IMR-90 (cell line): ENCODE measurements around the gene RNF11. TPM values are rescaled to one million over a fixed set of nuclear protein-coding genes. Genes with fewer than 3 reads are reported as not detected.

ENCODE experiments used
- ATAC-seq: fragments of 200-7000 bp; cut with Tn5 transposase; 2 replicates; pipeline ENCODE4 v1.9.1; 2020; ENCODE audit warnings: low read depth, mild to moderate bottlenecking, moderate library complexity
- BruUV-seq: library from RNA; stranded (reverse); fragments of 400-500 nt; replicated peaks from 2 replicates; lab custom pipeline; 2021; lab: Mats Ljungman, UMichigan
- CTCF ChIA-PET: fragments of 300-600 bp; formaldehyde crosslinking; extraction: SDS; loops from one replicate; lab custom pipeline; 2021; ENCODE audit warnings: antibody characterized with exemption; lab: Yijun Ruan, JAX
- POLR2A ChIA-PET: fragments of 300-600 bp; sonication (Branson Sonifier 250); formaldehyde crosslinking; loops from one replicate; lab custom pipeline; 2022; ENCODE audit warnings: antibody characterized with exemption; ENCODE audit not compliant: unreplicated experiment; lab: Charles Lee
- DNase-seq: peaks from one replicate; pipeline ENCODE4 v3.0.0; 2013
- H2AFZ ChIP-seq: replicated peaks from 2 replicates; pipeline ENCODE3; 2013; ENCODE audit warnings: low read length, mild to moderate bottlenecking; ENCODE audit not compliant: poor library complexity
- H2AK5ac ChIP-seq: 2 replicates; pipeline ENCODE4 v1.6.1; 2013; ENCODE audit warnings: low read depth, low read length, inconsistent platforms
- H2AK9ac ChIP-seq: replicated peaks from 2 replicates; pipeline ENCODE3; 2013; ENCODE audit warnings: mild to moderate bottlenecking, low read depth, low read length, moderate library complexity; ENCODE audit not compliant: poor library complexity
- H2BK120ac ChIP-seq: 2 replicates; pipeline ENCODE4 v1.6.1; 2013; ENCODE audit warnings: low read depth, low read length, inconsistent platforms
- H2BK15ac ChIP-seq: 3 replicates; pipeline ENCODE4 v1.6.1; 2013; ENCODE audit warnings: low read depth, low read length, inconsistent platforms
- H2BK20ac ChIP-seq: 2 replicates; pipeline ENCODE4 v1.6.1; 2013; ENCODE audit warnings: low read depth, mild to moderate bottlenecking, inconsistent platforms, low read length, moderate library complexity
- H2BK5ac ChIP-seq: 2 replicates; pipeline ENCODE4 v1.6.1; 2013; ENCODE audit warnings: mild to moderate bottlenecking, low read depth, low read length, inconsistent platforms; ENCODE audit not compliant: poor library complexity, severe bottlenecking
- H3K14ac ChIP-seq: replicated peaks from 2 replicates; pipeline ENCODE4 v1.6.1; 2013; ENCODE audit warnings: low read depth, low read length, inconsistent platforms
- H3K18ac ChIP-seq: 2 replicates; pipeline ENCODE4 v1.6.1; 2013; ENCODE audit warnings: low read depth, low read length, control low read depth
- H3K23ac ChIP-seq: 2 replicates; pipeline ENCODE4 v1.6.1; 2013; ENCODE audit warnings: low read depth, low read length, inconsistent platforms
- H3K27ac ChIP-seq: 2 replicates; pipeline ENCODE4 v1.5.1; 2013; ENCODE audit warnings: mild to moderate bottlenecking, control low read depth, low read length; ENCODE audit not compliant: insufficient read depth
- H3K27me3 ChIP-seq: 2 replicates; pipeline ENCODE4 v1.6.1; 2013; ENCODE audit warnings: low read length; ENCODE audit not compliant: control insufficient read depth, insufficient read depth
- H3K36me3 ChIP-seq: 2 replicates; pipeline ENCODE4 v1.6.1; 2013; ENCODE audit warnings: low read length, mixed read lengths; ENCODE audit not compliant: control insufficient read depth, insufficient read depth
- H3K4ac ChIP-seq: 2 replicates; pipeline ENCODE4 v1.6.1; 2013; ENCODE audit warnings: low read depth, low read length, inconsistent platforms
- H3K4me1 ChIP-seq: 2 replicates; pipeline ENCODE4 v1.6.1; 2013; ENCODE audit warnings: low read length, mixed read lengths; ENCODE audit not compliant: control insufficient read depth, insufficient read depth
- H3K4me2 ChIP-seq: 2 replicates; pipeline ENCODE4 v1.6.1; 2013; ENCODE audit warnings: low read depth, mild to moderate bottlenecking, control low read depth, low read length, moderate library complexity
- H3K4me3 ChIP-seq: 2 replicates; pipeline ENCODE4 v1.5.1; 2013; ENCODE audit warnings: low read depth, mild to moderate bottlenecking, control low read depth, low read length, moderate library complexity; ENCODE audit not compliant: insufficient read depth
- H3K56ac ChIP-seq: 2 replicates; pipeline ENCODE4 v1.6.1; 2013; ENCODE audit warnings: low read length, inconsistent platforms; ENCODE audit not compliant: insufficient read depth; ENCODE audit errors: extremely low read depth
- H3K79me1 ChIP-seq, 2 experiments: 2 replicates each; pipeline ENCODE4 v1.6.1; 2013; ENCODE audit warnings: low read length in 2 of 2, inconsistent platforms in 1 of 2, low read depth in 1 of 2
- H3K9ac ChIP-seq: 2 replicates; pipeline ENCODE4 v1.6.1; 2013; ENCODE audit warnings: low read depth, low read length, control low read depth
- H3K9me1 ChIP-seq: 2 replicates; pipeline ENCODE4 v1.6.1; 2013; ENCODE audit warnings: low read length, inconsistent platforms; ENCODE audit not compliant: insufficient read depth
- H3K9me3 ChIP-seq: 2 replicates; pipeline ENCODE4 v1.6.1; 2013; ENCODE audit warnings: low read length; ENCODE audit not compliant: control insufficient read depth, insufficient read depth
- H4K20me1 ChIP-seq: 2 replicates; pipeline ENCODE4 v1.6.1; 2013; ENCODE audit warnings: low read length, inconsistent platforms; ENCODE audit not compliant: insufficient read depth
- H4K5ac ChIP-seq: 2 replicates; pipeline ENCODE4 v1.6.1; 2013; ENCODE audit warnings: mild to moderate bottlenecking, low read depth, low read length, control low read depth
- H4K8ac ChIP-seq, 2 experiments: 2 replicates each; pipeline ENCODE4 v1.6.1; 2013; ENCODE audit warnings: low read depth in 2 of 2, low read length in 2 of 2, control low read depth in 1 of 2, inconsistent platforms in 1 of 2
- H4K91ac ChIP-seq: 2 replicates; pipeline ENCODE4 v1.6.1; 2013; ENCODE audit warnings: low read depth, low read length, inconsistent platforms; ENCODE audit not compliant: insufficient read depth
- BHLHE40 ChIP-seq: fragments of 150-350 bp; IDR thresholded peaks from 2 replicates; pipeline ENCODE4 v1.6.1; 2016; ENCODE audit warnings: mild to moderate bottlenecking, low read depth, low read length
- CEBPB ChIP-seq: IDR thresholded peaks from 2 replicates; pipeline ENCODE4 v1.6.1; 2012; ENCODE audit warnings: low read depth, low read length, improper control_type of control experiment
- CHD1 ChIP-seq: IDR thresholded peaks from 2 replicates; pipeline ENCODE4 v1.6.1; 2012; ENCODE audit warnings: low read depth, low read length, improper control_type of control experiment
- FOS ChIP-seq: fragments of 150-350 bp; IDR thresholded peaks from 2 replicates; pipeline ENCODE4 v1.6.1; 2016; ENCODE audit warnings: low read depth, low read length
- MAFK ChIP-seq: IDR thresholded peaks from 2 replicates; pipeline ENCODE4 v1.6.1; 2012; ENCODE audit warnings: low read depth, low read length, improper control_type of control experiment
- MAZ ChIP-seq: IDR thresholded peaks from 2 replicates; pipeline ENCODE4 v1.6.1; 2012; ENCODE audit warnings: low read depth, mild to moderate bottlenecking, low read length, improper control_type of control experiment, moderate library complexity, borderline replicate concordance
- NFE2L2 ChIP-seq: fragments of 150-350 bp; IDR thresholded peaks from 2 replicates; pipeline ENCODE4 v1.6.1; 2016; ENCODE audit warnings: low read depth, mild to moderate bottlenecking, low read length
- POLR2A ChIP-seq: IDR thresholded peaks from 2 replicates; pipeline ENCODE4 v1.6.1; 2012; ENCODE audit warnings: mild to moderate bottlenecking, low read depth, low read length
- RAD21 ChIP-seq: IDR thresholded peaks from 2 replicates; pipeline ENCODE4 v1.6.1; 2012; ENCODE audit warnings: low read length, improper control_type of control experiment
- RCOR1 ChIP-seq: IDR thresholded peaks from 2 replicates; pipeline ENCODE4 v1.6.1; 2012; ENCODE audit warnings: mild to moderate bottlenecking, low read length, improper control_type of control experiment; ENCODE audit not compliant: insufficient replicate concordance
- SMC3 ChIP-seq: fragments of 150-350 bp; IDR thresholded peaks from 2 replicates; pipeline ENCODE4 v1.6.1; 2016; ENCODE audit warnings: low read depth, mild to moderate bottlenecking, antibody characterized with exemption, low read length, moderate library complexity
- WGBS, 2 experiments: methylation state at CpG; one replicate each; pipeline versions ENCODE4 v1.1.5 to v1.1.7; 2013; ENCODE audit warnings: missing lambda C conversion rate in 2 of 2; ENCODE audit not compliant: insufficient read length in 1 of 2; ENCODE audit errors: extremely low coverage in 2 of 2; 5-methylcytosine and 5-hydroxymethylcytosine counted together
- dilution Hi-C: fragments of 300-500 bp; cut with HindIII; formaldehyde crosslinking; loops from one replicate; pipeline ENCODE4 v1.14.3; 2018; ENCODE audit warnings: low sequenced_read_pairs; ENCODE audit not compliant: unreplicated experiment
- in situ Hi-C: fragments of 300-500 bp; cut with MboI; formaldehyde crosslinking; loops from 3 replicates; pipeline ENCODE4 v1.14.3; 2019; ENCODE audit warnings: low sequenced_read_pairs, inconsistent platforms, mixed read lengths
- intact Hi-C: fragments of 100-400 bp; cut with micrococcal nuclease; formaldehyde crosslinking; loops from 2 replicates; pipeline ENCODE4 v1.10.0; 2022
- polyA plus RNA-seq, 3 experiments: library from polyadenylated mRNA; depleted of rRNA; stranded (reverse); fragments of >200 nt; gene quantifications; 2 replicates each; pipeline ENCODE4 v1.2.3, GENCODE V29; 2012; ENCODE audit warnings: low replicate concordance in 1 of 3
- total RNA-seq: library from RNA; depleted of rRNA; stranded (reverse); fragments of >200 nt; gene quantifications from 2 replicates; pipeline ENCODE4 v1.2.3, GENCODE V29; 2012
- TF ChIP-seq, protein P1 (sequence below): fragments of 150-350 bp; IDR thresholded peaks from 2 replicates; pipeline ENCODE4 v1.6.1; 2017; ENCODE audit warnings: mild to moderate bottlenecking, antibody characterized with exemption, low read length, low read depth
- TF ChIP-seq, protein P2 (sequence below): fragments of 150-350 bp; IDR thresholded peaks from 2 replicates; pipeline ENCODE4 v1.6.1; 2016; ENCODE audit warnings: low read depth, mild to moderate bottlenecking, low read length, moderate library complexity, borderline replicate concordance

The RNF11 gene
- total and polyA plus RNA-seq, 2 of the 4 experiments (the other 2 are of a cell fraction), result 63.3 to 64.1 TPM

DNA sequence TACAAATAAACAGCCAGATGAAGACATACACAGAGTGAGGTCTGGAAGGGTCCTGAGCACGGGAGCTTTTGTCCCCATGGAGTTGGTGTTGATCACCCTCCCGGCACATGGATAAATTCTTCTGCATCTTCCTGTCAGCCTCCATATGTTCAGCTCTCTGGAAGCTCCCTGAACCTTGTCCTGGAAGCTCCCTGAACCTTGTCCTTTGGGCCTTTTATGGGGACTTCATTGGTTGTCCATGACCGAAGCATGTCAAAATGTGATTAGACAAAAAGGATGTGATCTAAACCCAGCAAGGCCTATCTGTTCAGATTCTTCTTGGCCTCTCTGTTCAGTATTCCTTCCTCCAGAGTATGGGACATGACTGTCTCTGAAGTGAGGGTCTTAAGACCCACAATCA lies 25.4 kb upstream of the RNF11 start:
- DNase-seq (no peak), ATAC-seq (no peak)
- no peaks in the 10 kb centered on the region for H3K27me3 ChIP-seq
- H4K5ac ChIP-seq, result no peak overlapping the region
- H3K23ac ChIP-seq, result no peak overlapping the region
- intact Hi-C loops (no loop called here), in situ Hi-C loops (no loop called here), dilution Hi-C loops (no loop called here)
- no peaks in the 10 kb centered on the region for H4K20me1 ChIP-seq
- H3K56ac ChIP-seq, result no peak overlapping the region
- no peak overlapping the region for H2BK20ac ChIP-seq
- no peaks in the 10 kb centered on the region for H3K79me1 ChIP-seq
- H3K9me3 ChIP-seq, result no peaks in the 10 kb centered on the region
- no peak overlapping the region for H3K18ac ChIP-seq
- no peak overlapping the region for H2AK9ac ChIP-seq
- H3K27ac ChIP-seq, result no peak overlapping the region
- H2AK5ac ChIP-seq, result no peak overlapping the region
- WGBS, 2 experiments, result 80% methylated on average over 1 of the region's 3 CpGs; no CpG with 5 or more reads in 1 of the 2 experiments
- no peak overlapping the region for H4K91ac ChIP-seq
- BruUV-seq, result no TSS peak
- no peak overlapping the region for H3K9ac ChIP-seq
- no peaks in the 10 kb centered on the region for H3K36me3 ChIP-seq
- no peak overlapping the region for H3K4me2 ChIP-seq
- ChIA-PET CTCF (no interaction called here), POLR2A (no interaction called here)
- H3K4me3 ChIP-seq, result no peak overlapping the region
- no peak overlapping the region for H2BK120ac ChIP-seq
- H2BK15ac ChIP-seq, result no peak overlapping the region
- peaks cover 5% of the 10 kb centered on the region; the same call in 1 of the 2 replicates for H3K9me1 ChIP-seq
- H3K4ac ChIP-seq, result no peak overlapping the region
- no peak overlapping the region for H3K14ac ChIP-seq
- no peak overlapping the region for H2AFZ ChIP-seq
- H2BK5ac ChIP-seq, result no peak overlapping the region
- no peak overlapping the region for H4K8ac ChIP-seq
- TF ChIP-seq, protein P1, sequence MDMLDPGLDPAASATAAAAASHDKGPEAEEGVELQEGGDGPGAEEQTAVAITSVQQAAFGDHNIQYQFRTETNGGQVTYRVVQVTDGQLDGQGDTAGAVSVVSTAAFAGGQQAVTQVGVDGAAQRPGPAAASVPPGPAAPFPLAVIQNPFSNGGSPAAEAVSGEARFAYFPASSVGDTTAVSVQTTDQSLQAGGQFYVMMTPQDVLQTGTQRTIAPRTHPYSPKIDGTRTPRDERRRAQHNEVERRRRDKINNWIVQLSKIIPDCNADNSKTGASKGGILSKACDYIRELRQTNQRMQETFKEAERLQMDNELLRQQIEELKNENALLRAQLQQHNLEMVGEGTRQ, result no peak
- TF ChIP-seq SMC3, result no peak
- TF ChIP-seq POLR2A, result no peak
- TF ChIP-seq MAZ, result no peak
- TF ChIP-seq RAD21, result no peak
- TF ChIP-seq NFE2L2, result no peak
- no peak for TF ChIP-seq CEBPB
- TF ChIP-seq RCOR1, result no peak
- TF ChIP-seq BHLHE40, result no peak
- TF ChIP-seq, protein P2, sequence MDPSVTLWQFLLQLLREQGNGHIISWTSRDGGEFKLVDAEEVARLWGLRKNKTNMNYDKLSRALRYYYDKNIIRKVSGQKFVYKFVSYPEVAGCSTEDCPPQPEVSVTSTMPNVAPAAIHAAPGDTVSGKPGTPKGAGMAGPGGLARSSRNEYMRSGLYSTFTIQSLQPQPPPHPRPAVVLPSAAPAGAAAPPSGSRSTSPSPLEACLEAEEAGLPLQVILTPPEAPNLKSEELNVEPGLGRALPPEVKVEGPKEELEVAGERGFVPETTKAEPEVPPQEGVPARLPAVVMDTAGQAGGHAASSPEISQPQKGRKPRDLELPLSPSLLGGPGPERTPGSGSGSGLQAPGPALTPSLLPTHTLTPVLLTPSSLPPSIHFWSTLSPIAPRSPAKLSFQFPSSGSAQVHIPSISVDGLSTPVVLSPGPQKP, result no peak
- TF ChIP-seq CHD1, result no peak
- TF ChIP-seq FOS, result no peak
- no peak for TF ChIP-seq MAFK
- peaks cover 7% of the 10 kb centered on the region for H3K4me1 ChIP-seq
